Measurements from ENCODE around the gene HSD17B14. TPM values are rescaled to one million over a fixed set of nuclear protein-coding genes. Genes with fewer than 3 reads are reported as not detected.

The HSD17B14 gene
- polyA plus RNA-seq, 1 of the 3 experiments (the other 2 are of a cell fraction) = 29.7 TPM

DNA sequence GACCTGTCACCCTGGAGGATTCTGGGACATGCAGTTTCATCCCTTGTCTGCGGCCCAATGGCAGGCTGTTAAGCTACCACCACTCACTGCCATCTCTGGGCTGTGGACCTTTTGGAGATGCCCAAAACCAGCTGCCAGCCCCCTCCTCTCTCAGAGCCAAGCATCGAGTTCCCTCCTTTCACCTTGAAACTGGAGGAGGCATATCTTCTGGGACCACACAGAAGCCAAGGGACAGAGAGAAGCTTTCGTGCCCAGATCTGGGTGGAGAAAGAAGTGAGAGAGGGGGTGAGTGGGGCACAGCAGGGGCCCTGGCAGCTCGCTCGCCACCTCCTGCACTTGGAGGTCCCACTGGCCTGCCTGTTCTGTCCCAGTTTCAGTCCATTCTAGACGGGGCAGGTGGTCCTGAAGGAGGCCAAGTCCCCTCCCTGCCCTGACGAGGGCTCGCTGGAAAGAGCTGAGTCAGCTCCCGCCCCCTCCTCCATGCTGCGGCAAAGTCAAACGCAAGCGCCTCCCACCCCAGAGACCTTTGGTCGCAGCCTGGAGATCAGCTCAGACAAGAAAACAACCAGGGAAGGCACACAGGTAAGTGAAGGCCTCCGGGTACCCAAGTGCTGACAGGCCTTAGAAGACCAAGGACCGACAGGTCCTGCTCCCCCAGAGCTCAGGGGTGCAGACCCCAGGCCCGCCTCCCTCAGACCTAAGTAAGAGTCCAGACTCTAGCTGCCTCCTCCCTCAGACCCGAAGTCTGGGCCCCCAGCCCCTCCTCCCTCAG lies 29.3 kb downstream of the HSD17B14 start:
- no peak overlapping the region for H2AFZ ChIP-seq (ENCODE audit: low read depth)
- peaks cover 0 to 9% of the 10 kb centered on the region in 2 experiments; a peak in 2 of 4 replicates for H3K4me1 ChIP-seq (ENCODE audit: control insufficient read depth in 1 of 2, insufficient read depth in 2 of 2, low read depth in 1 of 2, low read length in 1 of 2)
- no peaks in the 10 kb centered on the region for H3K9me3 ChIP-seq
- no peak overlapping the region for H3K4me3 ChIP-seq (ENCODE audit: low read depth in 2 of 2, low read length in 1 of 2)
- DNase-seq = peak; percentile 19
- H3K4me2 ChIP-seq = no peak overlapping the region
- no peaks in the 10 kb centered on the region for H4K20me1 ChIP-seq (ENCODE audit: insufficient read depth)
- no peaks in the 10 kb centered on the region for H3K79me2 ChIP-seq (ENCODE audit: insufficient read depth)
- H3K36me3 ChIP-seq (replicated peaks in 1 of 2; ENCODE audit: control insufficient read depth in 1 of 2, insufficient read depth in 2 of 2, low read length in 1 of 2) = peaks cover 0 to 2% of the 10 kb centered on the region in 2 experiments
- H3K27me3 ChIP-seq (ENCODE audit: insufficient read depth) = no peaks in the 10 kb centered on the region
- H3K27ac ChIP-seq (ENCODE audit: low read depth in 2 of 2, low read length in 1 of 2) = no peak overlapping the region
- H3F3A ChIP-seq (replicated peaks; ENCODE audit: insufficient read depth) = peaks cover 4% of the 10 kb centered on the region
- H3K9me2 ChIP-seq = no peaks in the 10 kb centered on the region
- no peak for TF ChIP-seq CTCF (IDR thresholded peaks at IDR 0.05)
- TF ChIP-seq GATA2 (CRISPR knock-in tag; IDR thresholded peaks at IDR 0.05) = no peak
- TF ChIP-seq NRF1 (IDR thresholded peaks at IDR 0.05; ENCODE audit: low read depth, low read length) = no peak
- no peak for TF ChIP-seq GABPA (IDR thresholded peaks at IDR 0.05; ENCODE audit: low read depth)
- no peak for TF ChIP-seq PBX3 (IDR thresholded peaks at IDR 0.05)
- TF ChIP-seq FOXM1 (IDR thresholded peaks at IDR 0.05; ENCODE audit: low read depth) = no peak
- no peak for TF ChIP-seq FOXJ3 (CRISPR knock-in tag; IDR thresholded peaks at IDR 0.05)
- no peak for TF ChIP-seq CHD2 (IDR thresholded peaks at IDR 0.05; ENCODE audit: low read length, partially characterized antibody)
- no peak for TF ChIP-seq TCF12 (IDR thresholded peaks at IDR 0.05)
- ChIA-PET CTCF (interaction anchor here (0.8 to 6.9 kb wide), 9 partner anchors 12 to 193 kb away, joined by 3 to 59 read pairs (median 4); partner anchors contain the start of gene HSD17B14), POLR2A (interaction anchor here (1.2 kb wide), 1 partner anchor 12 kb away, joined by 5 read pairs; no protein-coding TSS in a partner anchor)
- WGBS (ENCODE audit: low lambda C conversion rate) = 82% methylated on average over 15 of the region's 17 CpGs
- no peak overlapping the region for H3K9ac ChIP-seq

DNA sequence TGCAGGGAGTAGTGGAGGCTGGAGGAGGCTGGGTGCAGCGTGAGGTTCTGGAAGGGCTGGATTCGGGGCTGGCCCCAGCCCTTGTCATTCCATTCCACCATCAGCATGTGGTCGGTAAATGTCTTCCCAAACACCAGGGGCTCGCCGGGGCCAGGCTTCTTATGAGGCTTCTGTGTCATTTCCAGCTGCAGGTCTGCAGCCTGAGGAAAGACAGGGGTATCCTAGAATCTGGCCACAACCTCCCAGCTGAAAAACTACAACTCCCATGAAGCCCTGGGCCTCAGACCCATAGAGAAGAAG lies 29.8 kb downstream of the HSD17B14 start:
- Histone ChIP-seq H3F3A (replicated peaks; ENCODE audit: insufficient read depth) (peaks cover 4% of the 10 kb centered on the region), H3K36me3 (replicated peaks in 1 of 2; ENCODE audit: control insufficient read depth in 1 of 2, insufficient read depth in 2 of 2, low read length in 1 of 2) (peaks cover 0 to 2% of the 10 kb centered on the region in 2 experiments), H3K4me1 (ENCODE audit: control insufficient read depth in 1 of 2, insufficient read depth in 2 of 2, low read depth in 1 of 2, low read length in 1 of 2) (peaks cover 0 to 9% of the 10 kb centered on the region in 2 experiments; a peak in 2 of 4 replicates), H3K9ac (no peak overlapping the region), H3K79me2 (ENCODE audit: insufficient read depth) (no peaks in the 10 kb centered on the region), H3K9me2 (no peaks in the 10 kb centered on the region), H3K4me2 (no peak overlapping the region), H3K9me3 (no peaks in the 10 kb centered on the region), H2AFZ (ENCODE audit: low read depth) (no peak overlapping the region), H3K27ac (ENCODE audit: low read depth in 2 of 2, low read length in 1 of 2) (no peak overlapping the region), H3K4me3 (ENCODE audit: low read depth in 2 of 2, low read length in 1 of 2) (no peak overlapping the region), H3K27me3 (ENCODE audit: insufficient read depth) (no peaks in the 10 kb centered on the region), H4K20me1 (ENCODE audit: insufficient read depth) (no peaks in the 10 kb centered on the region)
- TF ChIP-seq CTCF (IDR thresholded peaks at IDR 0.05) = no peak
- TF ChIP-seq RFX5 (IDR thresholded peaks at IDR 0.05; ENCODE audit: low read length) = no peak
- no peak for TF ChIP-seq MAX (IDR thresholded peaks at IDR 0.05; ENCODE audit: low read depth)
- TF ChIP-seq GABPA (IDR thresholded peaks at IDR 0.05; ENCODE audit: low read depth) = no peak
- no peak for TF ChIP-seq RXRA (IDR thresholded peaks at IDR 0.05; ENCODE audit: borderline replicate concordance, low read depth)
- TF ChIP-seq CHD2 (IDR thresholded peaks at IDR 0.05; ENCODE audit: low read length, partially characterized antibody) = peak; percentile 78
- CTCF ChIA-PET = interaction anchor here (0.9 to 6.9 kb wide), 8 partner anchors 11 to 194 kb away, joined by 3 to 59 read pairs (median 5); partner anchors contain the start of gene HSD17B14
- POLR2A ChIA-PET = interaction anchor here (1.2 kb wide), 1 partner anchor 11 kb away, joined by 5 read pairs; no protein-coding TSS in a partner anchor
- DNase-seq = peak; percentile 82
- WGBS (ENCODE audit: low lambda C conversion rate) = 72% methylated on average over 4 of the region's 5 CpGs
